Activated naive CD4-positive, alpha-beta T cell treated with anti-CD3 and anti-CD28 coated beads, Interleukin-2, amount 50 U/mL, for 24 hours (primary cell): ENCODE data around the gene STK32C.
A peak's percentile ranks its signal among the peaks of the same experiment; 100 is the strongest.

ENCODE experiments used
- H3K27ac Mint-ChIP-seq: one replicate; pipeline ENCODE4 v1.8.0; 2021; ENCODE audit warnings: mild to moderate bottlenecking, mixed read lengths
- H3K27me3 Mint-ChIP-seq: one replicate; pipeline ENCODE4 v1.8.0; 2021; ENCODE audit warnings: mixed read lengths
- H3K36me3 Mint-ChIP-seq: one replicate; pipeline ENCODE4 v1.8.0; 2021; ENCODE audit warnings: mixed read lengths
- H3K4me1 Mint-ChIP-seq: one replicate; pipeline ENCODE4 v1.8.0; 2021; ENCODE audit warnings: mixed read lengths
- H3K4me3 Mint-ChIP-seq: one replicate; pipeline ENCODE4 v1.8.0; 2021; ENCODE audit warnings: mild to moderate bottlenecking, mixed read lengths
- H3K9me3 Mint-ChIP-seq: one replicate; pipeline ENCODE4 v1.8.0; 2021; ENCODE audit warnings: mixed read lengths

Gene STK32C

DNA sequence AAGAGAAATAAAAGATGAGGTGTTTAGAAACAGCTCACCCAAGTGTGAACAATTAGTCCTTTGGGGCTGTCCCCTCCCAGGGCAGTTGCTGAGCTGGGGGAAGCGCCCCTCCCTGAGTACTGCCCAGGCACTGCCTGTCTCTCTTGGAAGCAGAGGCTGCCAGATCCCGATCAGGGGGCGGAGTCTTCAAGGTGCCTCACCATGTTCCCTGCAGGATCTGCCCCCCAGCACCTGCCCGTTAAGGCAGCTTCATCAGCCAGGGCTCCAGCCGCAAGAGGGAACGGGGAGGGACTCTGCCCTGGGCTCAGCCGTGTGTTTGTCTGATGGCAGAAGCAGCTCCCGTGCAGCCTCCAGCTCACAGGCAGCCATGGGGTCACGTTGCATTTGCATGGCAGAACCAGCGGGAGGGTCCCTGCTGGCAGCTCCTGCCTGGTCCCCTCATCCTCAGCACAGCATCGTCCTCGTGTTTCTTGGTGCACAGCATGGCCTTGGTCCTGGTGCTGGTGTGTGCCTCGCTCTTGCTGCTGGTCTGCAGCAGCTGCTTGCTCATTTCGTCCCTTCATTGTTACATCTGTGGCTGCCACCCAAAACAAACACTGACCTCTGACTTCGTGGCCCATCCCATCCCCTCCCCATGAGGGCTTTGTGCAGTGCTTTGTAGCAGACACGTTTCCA is 131.7 kb downstream of the STK32C start:
- no peaks in the 10 kb centered on the region for H3K36me3 Mint-ChIP-seq
- peaks cover 18% of the 10 kb centered on the region for H3K4me1 Mint-ChIP-seq
- no peaks in the 10 kb centered on the region for H3K9me3 Mint-ChIP-seq
- H3K4me3 Mint-ChIP-seq, result no peak overlapping the region
- peaks cover 13% of the 10 kb centered on the region for H3K27me3 Mint-ChIP-seq
- H3K27ac Mint-ChIP-seq, result no peak overlapping the region

GRCh38 chr10:132175408-132175807 is 132.3 kb downstream of the STK32C start:
- no peaks in the 10 kb centered on the region for H3K9me3 Mint-ChIP-seq
- H3K36me3 Mint-ChIP-seq, result no peaks in the 10 kb centered on the region
- H3K27ac Mint-ChIP-seq, result no peak overlapping the region
- no peak overlapping the region for H3K4me3 Mint-ChIP-seq
- peaks cover 13% of the 10 kb centered on the region for H3K27me3 Mint-ChIP-seq
- H3K4me1 Mint-ChIP-seq, result peaks cover 18% of the 10 kb centered on the region

DNA sequence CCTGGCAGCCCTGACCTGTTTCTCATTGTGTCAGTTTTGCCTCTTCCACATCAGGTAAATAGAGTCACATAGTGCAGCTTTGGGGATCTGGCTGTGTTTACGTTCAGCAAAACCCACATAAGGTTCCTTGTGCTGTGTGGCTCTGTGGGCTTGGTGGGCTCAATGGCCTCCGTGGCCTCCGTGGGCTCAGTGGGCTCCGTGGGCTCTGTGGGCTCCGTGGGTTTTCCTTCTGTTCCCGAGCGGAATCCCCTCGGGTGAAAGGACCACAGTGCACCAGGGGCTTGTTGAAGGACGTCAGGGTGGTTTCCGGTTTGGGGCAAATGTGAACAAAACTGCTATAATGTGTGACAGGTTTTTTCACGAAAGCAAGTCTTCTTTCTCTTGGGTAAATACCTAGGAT is 133.5 kb downstream of the STK32C start:
- no peaks in the 10 kb centered on the region for H3K9me3 Mint-ChIP-seq
- peaks cover 18% of the 10 kb centered on the region for H3K4me1 Mint-ChIP-seq
- H3K4me3 Mint-ChIP-seq, result no peak overlapping the region
- no peaks in the 10 kb centered on the region for H3K36me3 Mint-ChIP-seq
- no peak overlapping the region for H3K27ac Mint-ChIP-seq
- H3K27me3 Mint-ChIP-seq, result peaks cover 13% of the 10 kb centered on the region

DNA sequence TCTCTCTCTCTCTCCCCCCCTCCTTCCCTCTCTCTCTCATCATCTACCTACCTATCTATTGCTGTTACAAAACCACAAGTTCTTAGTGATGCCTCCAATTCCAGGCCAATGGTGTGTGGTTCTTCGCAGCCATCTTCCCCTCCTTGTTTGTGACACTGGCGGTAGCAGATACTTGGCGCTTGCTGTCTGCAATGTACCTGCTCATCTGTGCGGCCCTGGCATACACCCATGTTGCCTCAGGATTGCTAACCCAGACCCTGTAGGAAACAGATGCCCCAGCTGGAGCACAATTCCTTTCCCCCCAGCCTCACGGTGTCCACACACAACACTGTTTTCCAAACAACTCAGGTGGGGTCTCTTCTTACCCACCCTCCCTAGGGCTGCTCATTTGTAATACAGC is 134.6 kb downstream of the STK32C start:
- peak overlapping the region; percentile 2 for H3K4me3 Mint-ChIP-seq
- peaks cover 10% of the 10 kb centered on the region for H3K27me3 Mint-ChIP-seq
- H3K9me3 Mint-ChIP-seq, result no peaks in the 10 kb centered on the region
- H3K27ac Mint-ChIP-seq, result peak overlapping the region; percentile 67
- no peaks in the 10 kb centered on the region for H3K36me3 Mint-ChIP-seq
- peaks cover 18% of the 10 kb centered on the region for H3K4me1 Mint-ChIP-seq

DNA sequence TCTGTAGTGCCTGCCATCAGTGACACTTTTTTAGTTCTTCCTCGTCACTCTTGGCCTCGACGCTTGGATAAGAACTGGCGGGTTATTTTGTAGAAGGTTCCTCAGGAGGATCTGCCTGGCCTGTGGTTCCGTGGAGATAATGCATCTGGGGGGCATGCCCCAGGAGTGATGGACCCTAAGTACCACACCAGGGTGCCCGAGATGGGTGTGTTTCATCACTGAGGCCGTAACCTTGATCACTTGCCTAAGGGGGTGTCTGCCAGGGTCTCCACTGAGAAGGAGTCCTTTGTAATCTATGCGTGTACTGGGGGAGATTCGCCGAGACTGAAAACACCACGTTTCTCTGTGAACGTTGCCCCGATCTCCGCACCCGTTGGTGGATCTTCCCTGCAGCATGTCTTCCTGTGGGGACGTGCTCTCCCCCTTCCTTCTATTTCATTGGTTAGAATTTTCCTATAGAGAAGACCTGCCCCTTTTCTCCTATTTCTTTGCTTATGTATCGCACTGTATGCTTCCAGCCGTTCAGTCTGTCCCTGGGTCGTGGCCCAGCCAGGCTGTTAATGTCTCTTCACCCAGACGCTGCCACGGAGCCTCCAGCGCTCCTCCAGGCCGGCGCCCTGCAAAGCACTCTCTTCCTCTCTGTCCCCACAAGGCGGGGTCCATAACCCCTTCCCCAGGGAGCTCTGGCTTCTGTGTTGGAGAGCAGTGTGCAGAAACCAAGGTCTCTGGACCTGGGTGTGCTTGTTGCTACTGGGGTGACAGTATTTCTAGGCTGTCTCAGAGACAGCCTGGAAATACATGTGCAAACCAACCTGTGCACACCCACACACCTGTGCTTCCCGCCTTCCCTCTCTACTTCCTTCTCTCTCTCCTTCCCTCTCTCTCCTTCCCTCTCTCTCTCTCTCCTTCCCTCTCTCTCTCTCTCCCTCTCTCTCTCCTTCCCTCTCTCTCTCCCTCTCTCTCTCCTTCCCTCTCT is 135.4 kb downstream of the STK32C start:
- Mint-ChIP-seq H3K36me3 (no peaks in the 10 kb centered on the region), H3K4me3 (no peak overlapping the region), H3K4me1 (peaks cover 18% of the 10 kb centered on the region), H3K9me3 (no peaks in the 10 kb centered on the region), H3K27ac (no peak overlapping the region), H3K27me3 (peaks cover 6% of the 10 kb centered on the region)

DNA sequence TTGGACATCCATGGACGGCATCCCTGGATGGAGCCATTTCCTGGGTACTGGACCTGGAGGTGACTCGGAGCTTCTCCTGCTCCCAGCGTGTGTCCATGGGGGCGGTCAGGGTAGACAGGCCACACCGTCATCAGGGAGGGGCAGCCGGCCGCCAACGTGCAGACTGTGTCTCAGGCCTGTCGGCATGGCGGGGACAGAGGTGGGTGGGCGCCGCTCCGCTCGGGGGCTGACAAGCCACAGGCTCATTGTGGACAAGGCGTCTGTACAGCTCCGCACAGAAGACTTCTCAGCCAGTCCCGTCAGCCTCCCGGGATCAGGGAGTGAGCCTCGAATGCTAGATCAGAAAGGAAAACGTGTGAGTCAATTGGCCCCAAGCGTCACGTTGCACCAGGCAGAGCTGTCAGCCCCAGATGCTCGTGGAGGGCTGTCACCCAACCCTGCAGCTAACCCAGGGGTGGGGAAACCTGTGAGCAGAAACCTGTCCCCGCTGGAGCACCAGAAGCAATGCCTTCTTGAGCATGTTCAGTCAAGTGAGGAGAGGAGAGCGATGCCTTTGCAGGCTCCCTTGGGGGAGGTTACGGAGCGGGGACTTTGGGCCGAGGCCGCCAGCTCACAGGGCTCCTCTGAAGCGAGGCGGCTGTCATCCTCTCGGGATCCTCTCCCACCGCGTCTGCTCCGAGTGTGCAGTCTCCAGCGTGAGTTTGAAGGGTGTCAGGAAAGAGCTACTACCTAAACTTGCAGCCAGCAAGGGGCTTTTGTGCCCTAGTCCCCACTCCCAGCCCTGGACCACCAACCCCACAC is 137.0 kb downstream of the STK32C start:
- Mint-ChIP-seq H3K36me3 (no peaks in the 10 kb centered on the region), H3K27ac (no peak overlapping the region), H3K4me3 (no peak overlapping the region)

DNA sequence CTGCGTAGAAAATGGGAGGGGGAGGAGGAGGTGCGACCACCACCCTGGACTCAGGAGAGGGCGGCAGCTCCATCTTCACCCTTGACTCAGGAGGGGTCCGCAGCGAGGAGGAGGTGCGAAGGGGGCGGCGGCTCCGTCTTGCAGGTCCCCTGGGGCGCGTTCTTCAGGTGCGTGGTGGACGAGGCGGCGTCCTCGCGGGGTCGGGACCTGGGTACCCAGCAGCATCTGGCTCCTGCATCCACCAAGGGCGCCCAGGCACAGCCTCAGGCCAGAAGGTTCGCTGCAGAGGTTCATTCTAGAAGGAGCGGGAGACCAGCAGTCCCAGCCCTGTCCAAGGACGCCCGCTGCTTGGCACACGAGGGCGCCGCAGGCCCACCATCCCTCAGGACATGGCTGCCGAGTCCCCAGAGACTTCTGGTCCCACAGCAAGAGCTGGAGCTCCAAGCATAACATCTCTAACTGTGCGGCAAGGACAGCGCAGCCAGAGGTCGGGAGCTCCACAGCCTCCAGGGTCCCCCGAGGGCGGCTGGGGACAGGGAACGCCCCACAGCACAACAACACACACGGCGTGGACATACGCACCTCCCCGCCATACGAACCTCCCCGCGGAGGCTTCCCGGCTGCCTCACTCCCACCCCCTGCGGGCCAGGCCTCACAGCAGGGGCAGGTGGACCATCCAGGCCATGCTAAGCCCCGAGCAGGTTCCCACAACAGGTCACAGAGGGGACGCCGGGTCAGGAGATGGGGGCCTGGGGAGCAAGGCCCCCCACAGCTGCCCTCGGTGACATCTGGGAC is 137.8 kb downstream of the STK32C start:
- no peaks in the 10 kb centered on the region for H3K36me3 Mint-ChIP-seq
- no peaks in the 10 kb centered on the region for H3K9me3 Mint-ChIP-seq
- no peak overlapping the region for H3K27ac Mint-ChIP-seq
- H3K4me3 Mint-ChIP-seq, result no peak overlapping the region
- peaks cover 14% of the 10 kb centered on the region for H3K4me1 Mint-ChIP-seq
- H3K27me3 Mint-ChIP-seq, result no peaks in the 10 kb centered on the region

More for the DNA sequence above, 137.0 kb downstream of the STK32C start:
- no peaks in the 10 kb centered on the region for H3K9me3 Mint-ChIP-seq
- H3K4me1 Mint-ChIP-seq, result peaks cover 19% of the 10 kb centered on the region
- no peaks in the 10 kb centered on the region for H3K27me3 Mint-ChIP-seq

- no peaks in the 10 kb centered on the region for H3K9me3 Mint-ChIP-seq
- H3K27ac Mint-ChIP-seq, result no peak overlapping the region
- no peaks in the 10 kb centered on the region for H3K36me3 Mint-ChIP-seq
- H3K27me3 Mint-ChIP-seq, result no peaks in the 10 kb centered on the region
- peaks cover 19% of the 10 kb centered on the region for H3K4me1 Mint-ChIP-seq
- H3K4me3 Mint-ChIP-seq, result no peak overlapping the region
Measured at GRCh38 chr10:132169031-132169765, 138.6 kb downstream of the STK32C start.

DNA sequence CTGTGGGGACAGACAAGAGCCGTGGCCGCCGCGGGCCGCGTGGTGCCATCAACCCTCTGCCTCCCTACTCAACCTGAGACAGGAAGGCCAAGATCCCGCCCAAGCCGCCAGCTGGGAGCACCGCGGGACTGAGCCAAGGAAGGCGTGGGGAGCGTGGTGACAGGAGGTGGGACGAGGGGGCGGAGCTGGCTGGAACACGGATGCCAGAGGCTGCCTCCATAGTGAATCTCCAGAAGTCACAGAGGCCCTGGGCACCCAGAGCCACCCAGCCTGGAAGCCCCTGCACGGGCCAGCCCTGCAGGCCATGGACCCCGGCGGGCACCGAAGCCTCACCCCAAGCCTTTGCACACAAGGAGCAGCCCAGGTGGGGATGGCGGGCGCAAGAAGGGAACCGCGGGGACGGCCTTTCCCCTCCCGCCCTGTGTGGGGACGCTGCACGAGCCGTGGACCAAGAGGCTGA is 139.1 kb downstream of the STK32C start:
- Mint-ChIP-seq H3K27me3 (no peaks in the 10 kb centered on the region), H3K9me3 (no peaks in the 10 kb centered on the region), H3K36me3 (no peaks in the 10 kb centered on the region), H3K4me3 (no peak overlapping the region), H3K4me1 (peaks cover 22% of the 10 kb centered on the region), H3K27ac (no peak overlapping the region)

GRCh38 chr10:132167976-132168375 is 139.8 kb downstream of the STK32C start:
- H3K27me3 Mint-ChIP-seq, result no peaks in the 10 kb centered on the region
- H3K27ac Mint-ChIP-seq, result no peak overlapping the region
- no peaks in the 10 kb centered on the region for H3K9me3 Mint-ChIP-seq
- no peak overlapping the region for H3K4me3 Mint-ChIP-seq
- peaks cover 22% of the 10 kb centered on the region for H3K4me1 Mint-ChIP-seq
- no peaks in the 10 kb centered on the region for H3K36me3 Mint-ChIP-seq

DNA sequence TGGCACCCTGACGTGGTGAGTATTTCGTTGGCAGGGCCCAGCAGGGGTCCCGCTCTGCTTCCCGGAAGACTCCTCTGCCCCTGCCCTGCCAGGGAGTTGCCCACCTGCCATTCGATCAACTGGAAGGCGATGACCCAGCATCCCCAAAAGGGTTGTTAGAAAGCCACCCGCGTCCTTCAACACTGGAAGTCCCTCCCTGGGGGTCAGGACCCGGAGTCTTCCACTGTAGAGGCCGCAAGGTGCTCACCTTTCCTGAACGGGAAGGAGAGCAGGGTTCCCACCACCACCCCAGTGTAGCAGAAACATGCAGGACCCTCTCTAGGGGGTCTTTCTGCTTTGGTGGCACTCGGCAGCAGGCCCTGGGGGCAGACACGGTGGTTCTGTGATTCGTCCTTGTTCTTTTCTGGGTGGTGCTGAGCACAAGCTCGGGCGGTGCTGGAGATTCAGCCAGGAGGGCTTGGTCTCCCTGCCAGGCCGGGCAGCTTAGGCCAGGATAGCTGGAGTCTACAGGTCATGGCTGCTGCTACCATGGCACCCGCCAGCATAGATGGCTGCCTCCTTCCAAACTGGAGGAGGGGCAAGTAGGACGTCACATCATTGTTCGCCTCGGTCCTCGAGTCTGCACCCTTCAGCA is 140.6 kb downstream of the STK32C start:
- no peaks in the 10 kb centered on the region for H3K27me3 Mint-ChIP-seq
- H3K36me3 Mint-ChIP-seq, result no peaks in the 10 kb centered on the region
- H3K27ac Mint-ChIP-seq, result peak overlapping the region; percentile 43
- peaks cover 26% of the 10 kb centered on the region for H3K4me1 Mint-ChIP-seq
- H3K9me3 Mint-ChIP-seq, result no peaks in the 10 kb centered on the region
- no peak overlapping the region for H3K4me3 Mint-ChIP-seq

- peak overlapping the region; percentile 43 for H3K27ac Mint-ChIP-seq
- no peaks in the 10 kb centered on the region for H3K9me3 Mint-ChIP-seq
- H3K27me3 Mint-ChIP-seq, result no peaks in the 10 kb centered on the region
- H3K36me3 Mint-ChIP-seq, result no peaks in the 10 kb centered on the region
- peaks cover 28% of the 10 kb centered on the region for H3K4me1 Mint-ChIP-seq
- H3K4me3 Mint-ChIP-seq, result no peak overlapping the region
Measured at GRCh38 chr10:132166216-132166950, 141.4 kb downstream of the STK32C start.

DNA sequence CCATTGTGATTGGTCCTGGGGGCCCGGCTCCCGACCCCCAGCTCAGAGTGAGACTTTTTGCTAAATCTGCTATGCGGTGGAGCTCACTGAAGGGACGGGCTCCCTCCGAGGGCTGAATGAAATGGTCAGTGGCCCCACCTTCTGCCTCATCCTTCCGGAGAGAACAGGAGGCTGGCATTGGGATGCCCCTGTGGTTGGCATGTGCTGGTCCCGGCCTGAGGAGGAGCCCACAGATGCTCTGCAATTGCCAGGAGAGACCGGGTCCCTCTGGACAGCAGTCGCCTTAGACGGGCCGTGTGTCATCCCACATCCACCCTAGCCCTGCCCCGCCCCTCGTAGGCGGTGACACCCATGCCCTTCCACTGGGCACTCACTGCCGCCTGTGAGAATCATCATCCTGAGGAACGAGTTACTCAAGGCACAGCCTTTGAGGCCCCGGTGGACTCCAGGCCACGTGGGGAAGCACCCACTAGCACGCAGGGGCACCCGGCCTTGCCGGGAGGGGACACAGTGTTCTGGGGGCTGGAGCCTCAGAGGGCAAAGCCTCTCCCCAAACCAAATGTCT is 142.3 kb downstream of the STK32C start:
- Mint-ChIP-seq H3K4me1 (peaks cover 28% of the 10 kb centered on the region), H3K27me3 (no peaks in the 10 kb centered on the region), H3K36me3 (no peaks in the 10 kb centered on the region), H3K9me3 (no peaks in the 10 kb centered on the region), H3K4me3 (no peak overlapping the region), H3K27ac (no peak overlapping the region)
